DMS53 (cell line): ENCODE data around the gene GLOD4.
A peak's percentile ranks its signal among the peaks of the same experiment; 100 is the strongest.

Source experiments
- DNase-seq: peaks from one replicate; lab custom pipeline; 2025; lab: John Stamatoyannopoulos, UW

Gene GLOD4

GRCh38 chr17:742147-742793, 39.8 kb downstream of the GLOD4 start:
- DNase-seq, result no peak

- no peak for DNase-seq
These were observed 41.7 kb downstream of the GLOD4 start for GRCh38 chr17:740240-741017.

- no peak for DNase-seq
These were observed 44.4 kb downstream of the GLOD4 start for GRCh38 chr17:737561-738113.

- DNase-seq, result peak; percentile 44
These were observed 48.3 kb downstream of the GLOD4 start for GRCh38 chr17:733743-734142.

- peak; percentile 73 for DNase-seq
These were observed 49.0 kb downstream of the GLOD4 start for GRCh38 chr17:732902-733720.

- peak; percentile 82 for DNase-seq
These were observed 49.8 kb downstream of the GLOD4 start, which contains the start of gene TLCD3A for GRCh38 chr17:732067-732901. TLCD3A (plus strand) TSS chr17:732596; CDS start chr17:732648, 52 bp downstream.

GRCh38 chr17:731644-732066, 50.4 kb downstream of the GLOD4 start:
- DNase-seq, result no peak

GRCh38 chr17:728911-729310, 53.2 kb downstream of the GLOD4 start:
- peak; percentile 16 for DNase-seq

GRCh38 chr17:726271-726919, 55.7 kb downstream of the GLOD4 start:
- DNase-seq, result no peak

- no peak for DNase-seq
These were observed 56.3 kb downstream of the GLOD4 start for GRCh38 chr17:725746-726145.

GRCh38 chr17:725084-725483, 57.0 kb downstream of the GLOD4 start:
- no peak for DNase-seq

- DNase-seq, result peak; percentile 27
These were observed 60.5 kb downstream of the GLOD4 start for GRCh38 chr17:721540-721937.

- DNase-seq, result peak; percentile 26
These were observed 61.2 kb downstream of the GLOD4 start for GRCh38 chr17:720706-721539.

- DNase-seq, result no peak
These were observed 64.0 kb downstream of the GLOD4 start for GRCh38 chr17:718075-718474.
